Measurements from ENCODE around the gene NT5DC4. TPM values are rescaled to one million over a fixed set of nuclear protein-coding genes. Genes with fewer than 3 reads are reported as not detected.

The NT5DC4 gene
- total RNA-seq, 1 donor from 2014 or later = 0.53 TPM

GRCh38 chr2:112680666-112681101 lies 40.1 kb upstream of the NT5DC4 start:
- Histone ChIP-seq H3K27me3 (ENCODE audit: low read depth) (no peaks in the 10 kb centered on the region), H3K4me3 (no peak overlapping the region), H3K27ac (no peak overlapping the region), H3K36me3 (no peaks in the 10 kb centered on the region), H3K9me3 (no peaks in the 10 kb centered on the region), H3K4me1 (no peaks in the 10 kb centered on the region)
- no peak for TF ChIP-seq CTCF (IDR thresholded peaks at IDR 0.05)
- intact Hi-C loops (cut with DNase I) = loop anchor here (10.0 kb wide), 1 partner anchor 56 kb away; no protein-coding TSS in a partner anchor
- DNase-seq = no peak
- ATAC-seq = no peak

- intact Hi-C loops (cut with DNase I) = loop anchor here (10.0 kb wide), 1 partner anchor 57 kb away; no protein-coding TSS in a partner anchor
- peak in 1 of 2 donors; percentile 66 for ATAC-seq
- Histone ChIP-seq H3K27me3 (ENCODE audit: low read depth) (no peaks in the 10 kb centered on the region), H3K4me1 (no peaks in the 10 kb centered on the region), H3K36me3 (no peaks in the 10 kb centered on the region), H3K9me3 (no peaks in the 10 kb centered on the region), H3K4me3 (no peak overlapping the region), H3K27ac (no peak overlapping the region)
- TF ChIP-seq CTCF (IDR thresholded peaks at IDR 0.05) = no peak
- no peak for DNase-seq
Observed at GRCh38 chr2:112682101-112682500, 38.7 kb upstream of the NT5DC4 start.

GRCh38 chr2:112683550-112684414 lies 37.0 kb upstream of the NT5DC4 start:
- H3K27ac ChIP-seq = no peak overlapping the region
- intact Hi-C loops (cut with DNase I) = loop anchor here (10.0 kb wide), 1 partner anchor 59 kb away; no protein-coding TSS in a partner anchor
- no peak for ATAC-seq
- no peaks in the 10 kb centered on the region for H3K36me3 ChIP-seq
- no peak for TF ChIP-seq CTCF (IDR thresholded peaks at IDR 0.05)
- no peaks in the 10 kb centered on the region for H3K27me3 ChIP-seq (ENCODE audit: low read depth)
- H3K4me3 ChIP-seq = no peak overlapping the region
- H3K9me3 ChIP-seq = no peaks in the 10 kb centered on the region
- no peaks in the 10 kb centered on the region for H3K4me1 ChIP-seq
- DNase-seq = no peak

GRCh38 chr2:112684415-112684775 lies 36.4 kb upstream of the NT5DC4 start:
- Histone ChIP-seq H3K4me1 (no peaks in the 10 kb centered on the region), H3K27me3 (ENCODE audit: low read depth) (no peaks in the 10 kb centered on the region), H3K27ac (no peak overlapping the region), H3K9me3 (no peaks in the 10 kb centered on the region), H3K36me3 (no peaks in the 10 kb centered on the region), H3K4me3 (no peak overlapping the region)
- intact Hi-C loops (cut with DNase I) = loop anchor here (10.0 kb wide), 1 partner anchor 60 kb away; no protein-coding TSS in a partner anchor
- DNase-seq (no peak), ATAC-seq (no peak)
- no peak for TF ChIP-seq CTCF (IDR thresholded peaks at IDR 0.05)

- no peaks in the 10 kb centered on the region for H3K27me3 ChIP-seq (ENCODE audit: low read depth)
- DNase-seq = no peak
- no peaks in the 10 kb centered on the region for H3K4me1 ChIP-seq
- no peak overlapping the region for H3K27ac ChIP-seq
- intact Hi-C loops (cut with DNase I) = loop anchor here (10.0 kb wide), 1 partner anchor 61 kb away; no protein-coding TSS in a partner anchor
- no peaks in the 10 kb centered on the region for H3K9me3 ChIP-seq
- H3K4me3 ChIP-seq = no peak overlapping the region
- no peaks in the 10 kb centered on the region for H3K36me3 ChIP-seq
- TF ChIP-seq CTCF (IDR thresholded peaks at IDR 0.05) = no peak
- ATAC-seq = no peak
Observed at GRCh38 chr2:112685271-112685884, 35.4 kb upstream of the NT5DC4 start.
